ENCODE measurements around the gene AHI1. TPM values are rescaled to one million over a fixed set of nuclear protein-coding genes. Genes with fewer than 3 reads are reported as not detected.

AHI1 gene
- polyA plus RNA-seq, 1 experiment: 29.0 TPM

- POLR2A ChIA-PET: no interaction called here
- CTCF ChIA-PET: no interaction called here
- H3K9me3 ChIP-seq (ENCODE audit: control insufficient read depth, insufficient read depth, low read length): no peaks in the 10 kb centered on the region
- DNase-seq (ENCODE audit: low read depth, low spot score): no peak
- H3K4me3 ChIP-seq (ENCODE audit: low read depth, low read length): no peak overlapping the region
- TF ChIP-seq CTCF (IDR thresholded peaks at IDR 0.05; ENCODE audit: low read depth, low read length): no peak
- no peaks in the 10 kb centered on the region for H3K27me3 ChIP-seq (ENCODE audit: control insufficient read depth, insufficient read depth, low read length)
- H3K27ac ChIP-seq (ENCODE audit: low read depth, low read length): no peak overlapping the region
Measured at GRCh38 chr6:135323202-135323668, 174.3 kb downstream of the AHI1 start.

- ChIA-PET CTCF (no interaction called here), POLR2A (no interaction called here)
Measured at GRCh38 chr6:135322427-135323201, 174.9 kb downstream of the AHI1 start.

GRCh38 chr6:135320721-135321621 lies 176.6 kb downstream of the AHI1 start:
- DNase-seq (ENCODE audit: low read depth, low spot score): no peak
- Histone ChIP-seq H3K27me3 (ENCODE audit: control insufficient read depth, insufficient read depth, low read length) (no peaks in the 10 kb centered on the region), H3K4me3 (ENCODE audit: low read depth, low read length) (no peak overlapping the region), H3K27ac (ENCODE audit: low read depth, low read length) (no peak overlapping the region), H3K9me3 (ENCODE audit: control insufficient read depth, insufficient read depth, low read length) (no peaks in the 10 kb centered on the region)
- TF ChIP-seq CTCF (IDR thresholded peaks at IDR 0.05; ENCODE audit: low read depth, low read length): no peak
- ChIA-PET POLR2A (no interaction called here), CTCF (no interaction called here)

More at GRCh38 chr6:135322427-135323201, 174.9 kb downstream of the AHI1 start:
- TF ChIP-seq CTCF (IDR thresholded peaks at IDR 0.05; ENCODE audit: low read depth, low read length): no peak
- Histone ChIP-seq H3K27ac (ENCODE audit: low read depth, low read length) (no peak overlapping the region), H3K27me3 (ENCODE audit: control insufficient read depth, insufficient read depth, low read length) (no peaks in the 10 kb centered on the region), H3K4me3 (ENCODE audit: low read depth, low read length) (no peak overlapping the region), H3K9me3 (ENCODE audit: control insufficient read depth, insufficient read depth, low read length) (no peaks in the 10 kb centered on the region)
- DNase-seq (ENCODE audit: low read depth, low spot score): no peak

- H3K27me3 ChIP-seq (ENCODE audit: control insufficient read depth, insufficient read depth, low read length): no peaks in the 10 kb centered on the region
- no peak for DNase-seq (ENCODE audit: low read depth, low spot score)
- TF ChIP-seq CTCF (IDR thresholded peaks at IDR 0.05; ENCODE audit: low read depth, low read length): no peak
- H3K27ac ChIP-seq (ENCODE audit: low read depth, low read length): no peak overlapping the region
- CTCF ChIA-PET: no interaction called here
- H3K9me3 ChIP-seq (ENCODE audit: control insufficient read depth, insufficient read depth, low read length): no peaks in the 10 kb centered on the region
- no peak overlapping the region for H3K4me3 ChIP-seq (ENCODE audit: low read depth, low read length)
- POLR2A ChIA-PET: no interaction called here
Measured at GRCh38 chr6:135319819-135320218, 177.7 kb downstream of the AHI1 start.
